Measurements from ENCODE around the gene ADAM10. TPM values are rescaled to one million over a fixed set of nuclear protein-coding genes. Genes with fewer than 3 reads are reported as not detected.

ADAM10 gene
- total RNA-seq, 1 experiment from 2014 or later: 159 TPM

- no peak for DNase-seq
- no peak overlapping the region for H3T11ph ChIP-seq (ENCODE audit: low read length)
- no peak overlapping the region for H2BK120ac ChIP-seq (ENCODE audit: low read depth, low read length, poor library complexity, severe bottlenecking)
- H3K27me3 ChIP-seq (ENCODE audit: insufficient read depth, low read length): no peaks in the 10 kb centered on the region
- H3K79me2 ChIP-seq (ENCODE audit: insufficient read depth, low read length): peaks cover 41% of the 10 kb centered on the region; the same call in 1 of the 2 replicates
- no peak overlapping the region for H4K5ac ChIP-seq (ENCODE audit: insufficient read length, low read depth, low read length)
- Mint-ChIP-seq H3K4me3 (no peak overlapping the region; a peak in 1 of 5 replicates), H3K4me1 (peaks cover 60 to 61% of the 10 kb centered on the region in 2 experiments), H3K36me3 (ENCODE audit: insufficient read depth in 1 of 3, low read depth in 3 of 3) (peaks cover 0 to 5% (median 0%) of the 10 kb centered on the region in 3 experiments; a peak in 1 of 7 replicates), H3K27ac (no peak overlapping the region), H3K9me3 (no peaks in the 10 kb centered on the region), H3K27me3 (ENCODE audit: low read depth) (no peaks in the 10 kb centered on the region)
- H3K4me2 ChIP-seq (ENCODE audit: insufficient read depth, insufficient read length, low read length): no peak overlapping the region
- H3K79me1 ChIP-seq (ENCODE audit: insufficient read depth, low read depth, low read length, poor library complexity, severe bottlenecking): peaks cover 3% of the 10 kb centered on the region
- H3K9ac ChIP-seq (ENCODE audit: extremely low read depth, insufficient read length, low read length): no peak overlapping the region
- H3K14ac ChIP-seq (ENCODE audit: insufficient read depth, low read length): no peak overlapping the region
- H3K27ac ChIP-seq (ENCODE audit: insufficient read length, low read depth, low read length): no peak overlapping the region
- no CpG with 5 or more reads among the region's 1 CpG for WGBS (ENCODE audit: extremely low coverage, insufficient read length, low lambda C conversion rate)
- H3K4me1 ChIP-seq (ENCODE audit: insufficient read depth, low read length): peaks cover 2% of the 10 kb centered on the region; the same call in 1 of the 2 replicates
- H3K23ac ChIP-seq (ENCODE audit: insufficient read length, low read depth, low read length): no peak overlapping the region
- no peaks in the 10 kb centered on the region for H4K20me1 ChIP-seq (ENCODE audit: control insufficient read depth, insufficient read depth, insufficient read length)
- no peak overlapping the region for H2BK20ac ChIP-seq (ENCODE audit: low read depth, low read length, poor library complexity, severe bottlenecking)
- H4K91ac ChIP-seq (ENCODE audit: insufficient read length, low read depth, low read length): no peak overlapping the region
- peaks cover 11% of the 10 kb centered on the region for H3K23me2 ChIP-seq (ENCODE audit: insufficient read length, low read depth, low read length, poor library complexity, severe bottlenecking)
- no peak overlapping the region for H2BK15ac ChIP-seq (ENCODE audit: low read depth, low read length)
- no peak overlapping the region for H2AFZ ChIP-seq (ENCODE audit: low read length)
- no peaks in the 10 kb centered on the region for H3K9me3 ChIP-seq (ENCODE audit: control insufficient read depth, low read depth, low read length)
- no peak overlapping the region for H4K8ac ChIP-seq (replicated peaks; ENCODE audit: insufficient read length, low read depth, low read length)
- H2BK5ac ChIP-seq (ENCODE audit: insufficient read length, low read length): no peak overlapping the region
- TF ChIP-seq CTCF (conservative IDR thresholded peaks at IDR 0.05): no peak
- H2AK5ac ChIP-seq (ENCODE audit: insufficient read length, low read length): no peak overlapping the region
- H2BK12ac ChIP-seq (ENCODE audit: insufficient read length, low read depth, low read length): no peak overlapping the region
- no peak overlapping the region for H3K18ac ChIP-seq (ENCODE audit: insufficient read length, low read depth, low read length)
- no peak overlapping the region for H3K4ac ChIP-seq (ENCODE audit: low read depth, low read length)
- H3K56ac ChIP-seq (ENCODE audit: insufficient read length, low read depth, low read length): no peak overlapping the region
These were observed 3.3 kb downstream of the ADAM10 start for GRCh38 chr15:58746174-58746573.

All from H9 (cell line).